Activated CD8-positive, alpha-beta memory T cell treated with anti-CD3 and anti-CD28 coated beads, Interleukin-2, amount 50 U/mL, for 1 hour (primary cell): ENCODE results near the gene GUK1.
"Not testable (repeated sequence)": the region's sequence is repeated elsewhere in the genome, so short reads cannot be mapped to it uniquely, and the experiment has no call there.

Experiments
- DNase-seq: peaks from one replicate; pipeline ENCODE4 v3.0.0-alpha.2; 2020; ENCODE audit errors: extremely low read depth

The GUK1 gene

DNA sequence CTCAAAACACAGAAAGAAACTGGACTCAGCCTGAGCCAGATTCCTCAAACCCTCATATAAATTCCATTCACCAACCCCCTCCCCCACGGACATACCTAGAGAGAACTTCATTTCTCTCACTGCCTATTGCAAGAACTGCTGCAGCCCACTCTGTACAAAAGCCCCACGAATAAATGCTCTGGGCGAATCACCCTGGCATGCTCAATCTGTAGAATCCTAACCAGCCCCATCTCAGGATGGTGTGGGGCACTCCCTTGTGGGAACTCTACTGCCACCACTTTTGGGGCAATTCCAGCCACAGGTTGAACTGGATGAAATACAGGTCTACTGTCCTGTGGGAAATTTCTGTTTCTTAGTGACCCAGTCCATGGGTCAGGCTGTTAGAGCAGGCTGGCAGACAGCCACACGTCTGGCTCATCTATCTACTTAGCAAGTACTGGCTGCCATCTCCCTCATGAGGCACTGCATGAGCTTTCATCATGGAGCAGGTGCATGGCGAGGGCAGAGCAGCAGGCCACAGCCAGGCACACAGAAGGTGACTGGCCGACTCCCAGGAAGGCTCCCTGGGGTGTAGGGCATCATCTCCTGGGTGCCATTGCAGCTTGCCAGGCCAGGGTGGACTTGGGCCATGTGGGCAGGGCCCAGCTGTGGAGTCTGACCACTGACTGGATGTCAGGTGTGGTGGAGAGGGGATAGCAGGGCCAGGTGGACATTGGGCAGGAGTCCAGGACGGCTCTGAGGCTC lies 35.4 kb upstream of the GUK1 start:
- no peak for DNase-seq

DNA sequence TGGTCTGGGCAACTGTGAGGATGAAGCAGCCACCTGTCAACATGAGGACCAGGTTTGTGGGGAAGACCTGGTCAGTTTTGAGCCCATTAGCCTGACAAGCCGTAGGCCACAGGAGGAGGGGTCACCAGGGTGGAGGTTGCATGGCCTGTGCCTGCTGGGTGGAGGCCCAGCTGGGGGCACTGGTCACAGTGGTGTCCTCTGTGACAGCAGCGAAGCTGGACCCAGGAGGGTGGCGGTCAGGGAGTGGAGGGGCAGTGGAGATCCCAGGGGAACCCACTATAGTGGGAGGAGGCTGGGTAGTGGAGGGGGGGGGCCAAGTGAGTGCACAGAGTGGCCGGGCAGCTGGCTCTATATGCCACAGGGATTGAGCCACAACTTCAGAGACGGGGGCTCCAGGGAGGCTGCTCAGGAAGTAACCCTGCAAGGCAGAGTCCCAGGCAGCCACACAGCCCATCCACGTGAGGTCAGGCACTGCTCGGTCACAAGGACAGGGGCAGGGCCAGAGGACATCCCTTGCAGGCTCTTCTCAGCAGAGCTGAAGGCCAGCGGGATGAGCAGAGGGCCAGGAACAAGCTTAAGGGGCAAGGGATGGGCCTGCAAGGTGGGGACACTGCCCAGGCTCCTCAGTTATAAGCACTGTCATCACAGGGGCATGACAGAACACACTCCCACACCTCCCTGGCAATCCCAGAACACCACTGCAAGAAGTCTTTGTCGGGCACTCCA lies 34.6 kb upstream of the GUK1 start:
- no peak for DNase-seq

DNA sequence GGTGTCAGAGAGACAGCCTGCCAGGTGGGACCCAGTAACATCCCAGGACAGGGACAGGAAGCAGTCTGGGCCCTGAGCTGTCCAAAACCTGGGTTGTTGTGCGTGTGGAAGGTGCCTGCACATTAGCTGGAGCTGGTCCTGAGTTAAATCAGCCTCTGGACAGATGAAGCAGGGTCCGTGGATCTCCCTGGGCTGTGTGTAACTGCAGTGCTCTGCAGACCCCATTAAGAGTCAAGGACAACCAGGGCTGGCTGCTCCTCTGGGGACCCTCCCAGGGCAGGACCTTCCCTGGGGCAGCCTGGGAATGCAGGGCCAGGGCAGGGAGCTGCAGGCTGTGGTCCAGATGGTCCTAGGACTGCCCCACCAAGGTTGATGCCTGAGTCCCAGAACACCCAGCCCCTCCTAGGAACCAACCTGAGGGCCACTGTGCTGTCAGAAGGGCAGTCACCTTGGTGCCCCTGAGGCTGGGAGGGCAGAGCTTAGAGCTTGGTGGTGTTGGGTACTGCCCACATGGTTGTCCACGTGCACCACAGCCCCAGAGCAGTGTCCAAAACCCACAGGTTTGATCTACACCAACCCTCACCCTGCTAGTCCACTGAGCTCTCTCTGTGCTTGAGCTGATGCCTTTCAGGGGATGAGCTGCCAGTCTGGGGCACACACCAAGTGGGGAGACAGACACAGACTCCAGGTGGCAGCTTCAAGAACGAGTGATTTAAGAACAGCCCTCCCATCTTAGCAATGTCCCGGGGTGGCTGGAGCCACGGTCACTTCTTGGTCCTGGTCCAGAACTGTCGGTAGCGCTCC lies 33.9 kb upstream of the GUK1 start:
- no peak for DNase-seq

DNA sequence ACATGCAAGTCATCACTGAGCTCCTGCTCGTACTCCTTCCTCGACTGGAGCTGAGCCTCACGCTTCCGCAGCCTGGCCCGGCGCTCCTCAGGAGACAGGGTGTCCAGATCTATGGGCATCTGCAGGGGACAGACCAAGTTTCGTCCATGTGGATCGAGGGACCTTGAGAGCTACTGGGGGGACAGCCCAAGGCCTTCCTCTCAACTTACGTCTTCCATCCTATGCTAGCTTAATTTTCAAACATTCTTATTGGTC lies 33.4 kb upstream of the GUK1 start:
- no peak for DNase-seq

DNA sequence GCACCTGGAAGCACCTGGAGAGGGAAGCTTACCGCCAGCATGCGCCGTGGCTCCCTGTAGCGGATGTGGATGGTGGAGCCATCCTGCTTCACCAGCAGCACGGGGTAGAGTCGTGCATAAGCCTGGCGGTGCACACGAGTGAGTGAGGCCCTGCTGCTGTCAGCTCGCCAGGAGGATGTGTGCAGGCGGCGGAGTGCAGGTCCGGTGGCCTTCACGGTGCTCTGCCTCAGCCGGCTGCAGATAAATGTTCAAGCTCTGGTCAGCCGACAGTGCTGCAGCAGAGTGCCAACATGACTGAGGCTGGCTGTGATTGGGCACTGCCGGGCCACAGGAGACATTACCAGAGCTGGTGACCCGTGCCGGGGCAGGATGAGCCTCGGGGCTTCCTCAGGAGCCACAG lies 32.4 kb upstream of the GUK1 start:
- DNase-seq: no peak

DNA sequence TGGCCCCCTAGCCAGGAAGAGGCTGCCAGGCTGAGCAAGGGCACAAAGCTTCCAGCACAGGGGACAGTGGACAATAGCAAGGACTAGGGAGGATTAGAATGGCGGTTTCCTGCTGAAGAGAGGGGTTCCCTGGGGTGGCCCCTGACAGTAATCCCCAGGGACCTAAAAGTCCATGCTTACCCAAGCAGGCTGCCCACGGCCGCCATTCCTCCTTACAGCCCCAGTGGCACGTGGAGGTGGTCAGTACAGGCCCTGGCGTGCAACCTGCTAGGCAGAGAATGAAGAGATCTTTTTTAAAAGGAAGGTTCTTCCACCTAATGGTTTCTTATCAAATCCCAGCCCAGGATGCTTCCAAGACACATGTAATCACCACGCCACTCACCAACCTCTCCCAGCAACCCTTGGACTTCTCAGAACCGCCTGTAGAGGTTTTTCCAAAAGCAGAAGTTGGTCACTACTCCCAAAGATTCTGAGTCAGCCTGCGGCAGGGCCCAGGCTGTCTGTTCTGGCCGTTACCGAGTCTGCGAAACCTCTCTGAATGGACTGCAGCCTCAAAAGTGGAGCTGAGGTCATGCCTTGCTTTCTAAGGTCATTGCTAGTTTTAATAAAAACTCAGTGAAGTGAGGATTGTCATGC lies 31.9 kb upstream of the GUK1 start:
- no peak for DNase-seq

DNA sequence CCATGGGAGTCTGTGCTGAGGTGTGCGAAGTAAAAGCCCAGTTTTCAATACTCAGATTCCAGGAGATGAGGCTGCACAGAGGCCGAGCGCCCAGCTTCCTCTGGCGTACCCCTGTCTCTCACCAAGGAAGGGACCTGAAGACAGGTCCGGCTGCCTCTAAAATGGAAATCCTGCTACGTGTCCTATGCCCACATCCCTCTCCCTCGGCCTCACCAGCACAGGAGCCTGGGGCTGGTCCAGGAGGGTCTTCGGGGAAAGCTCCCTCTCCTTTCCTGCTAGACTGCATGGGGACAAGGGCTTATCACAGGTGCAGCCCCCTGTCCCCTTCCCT lies 31.4 kb upstream of the GUK1 start:
- no peak for DNase-seq

DNA sequence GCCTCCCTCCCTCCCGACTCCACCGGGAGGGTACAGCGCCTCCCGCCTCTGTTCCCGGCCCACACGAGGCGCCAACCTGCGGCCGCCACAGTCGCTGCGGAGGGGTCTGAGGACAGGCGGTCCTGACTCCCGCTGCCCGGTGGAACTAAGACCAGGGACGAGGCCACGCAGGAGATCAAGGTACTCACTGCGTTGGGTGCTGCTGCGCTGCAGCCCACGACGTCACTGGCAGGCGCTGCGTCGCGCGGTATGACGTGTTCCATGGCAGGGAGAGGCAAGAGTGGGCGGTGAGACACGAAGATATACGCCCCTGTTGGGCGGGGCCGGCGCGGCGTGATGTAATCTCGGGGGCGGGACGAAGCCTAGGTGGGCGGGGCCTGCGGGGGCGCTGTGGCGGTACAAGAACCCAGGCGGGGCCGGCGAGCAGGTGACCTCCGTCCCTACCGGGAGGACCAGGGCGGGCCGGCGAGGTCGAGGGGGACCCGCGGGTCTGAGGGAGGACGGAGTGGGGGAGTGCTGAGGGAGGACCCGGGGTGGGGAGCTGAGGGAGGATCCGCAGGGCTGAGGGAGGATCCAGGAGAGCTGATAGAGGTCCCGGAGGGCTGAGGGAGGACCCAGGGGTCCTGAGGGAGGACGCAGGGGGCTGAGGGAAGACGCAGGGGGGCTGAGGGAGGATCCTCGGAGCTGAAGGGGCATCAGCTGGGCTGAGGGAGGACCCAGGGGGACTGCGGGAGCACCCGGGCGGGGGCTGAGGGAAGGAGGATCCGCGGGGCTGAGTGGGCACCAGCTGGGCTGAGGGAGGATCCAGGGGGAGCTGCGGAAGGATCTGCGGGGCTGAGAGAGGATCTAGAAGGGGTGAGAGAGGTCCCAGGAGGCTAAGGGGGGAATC lies 30.8 kb upstream of the GUK1 start, which contains the start of gene MRPL55:
MRPL55 (minus strand) TSS at position 227 of the 889 bp plus-strand sequence. CDS start 1,039 bp downstream, outside the sequence.
- peak; percentile 89 for DNase-seq

DNA sequence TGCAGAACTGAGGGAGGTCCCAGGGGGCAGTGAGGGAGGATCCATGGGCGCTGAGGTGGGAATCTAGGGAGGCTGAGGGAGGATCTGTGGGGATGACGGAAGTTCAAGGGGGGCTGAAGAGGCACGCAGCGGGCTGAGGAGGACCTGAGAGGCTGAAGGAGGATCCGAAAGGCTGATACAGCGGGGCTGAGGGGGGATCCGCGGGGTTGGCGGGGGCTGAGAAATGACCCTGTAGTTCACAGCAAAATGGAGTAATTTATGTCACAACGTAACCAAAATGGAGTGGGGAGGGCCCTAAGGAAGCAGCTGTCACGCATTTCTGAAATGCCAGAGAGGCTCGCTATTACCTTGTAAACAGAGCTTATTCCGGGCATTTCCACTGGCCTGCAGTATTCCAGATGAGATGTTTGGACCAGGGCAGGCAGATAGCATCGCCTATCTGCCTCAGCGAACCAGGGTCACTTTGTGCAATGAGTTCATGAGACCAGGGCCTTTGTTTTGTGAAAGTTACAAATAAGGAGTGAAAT lies 30.1 kb upstream of the GUK1 start:
- no peak for DNase-seq

DNA sequence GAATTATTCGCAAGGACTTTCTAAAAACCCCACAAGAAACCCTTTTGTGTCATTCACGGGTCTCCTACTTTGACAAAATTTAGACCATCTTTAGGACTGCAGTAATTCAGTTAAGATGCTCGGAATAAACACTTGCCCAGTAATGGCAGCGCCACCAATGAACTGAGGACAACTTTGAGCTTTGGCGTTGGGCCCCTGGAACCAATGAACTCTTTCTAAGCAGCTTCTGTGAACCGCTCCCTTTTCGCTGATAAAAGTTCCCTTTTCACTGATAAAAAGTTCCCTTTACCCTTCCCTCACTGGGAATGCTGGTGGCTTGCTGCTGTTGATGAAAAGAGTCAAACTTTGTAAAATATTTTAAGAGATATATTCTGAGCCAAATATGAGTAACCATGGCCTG lies 29.5 kb upstream of the GUK1 start:
- no peak for DNase-seq

DNA sequence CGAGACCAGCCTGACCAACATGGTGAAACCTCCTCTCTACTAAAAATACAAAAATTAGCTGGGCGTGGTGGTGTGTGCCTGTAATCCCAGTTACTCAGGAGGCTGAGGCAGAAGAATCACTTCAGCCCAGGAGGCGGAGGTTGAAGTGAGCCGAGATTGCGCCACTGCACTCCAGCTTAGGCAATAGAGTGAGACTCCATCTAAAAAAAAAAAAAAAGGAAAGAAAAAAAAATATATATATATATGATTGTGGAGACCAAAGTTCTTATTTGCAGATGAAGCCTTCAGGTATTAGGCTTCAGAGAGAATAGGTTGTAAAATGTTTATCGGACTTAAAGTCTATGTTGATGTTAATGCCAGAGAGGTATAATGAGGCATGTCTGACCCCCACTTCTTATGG lies 28.8 kb upstream of the GUK1 start:
- DNase-seq: not testable (repeated sequence)

DNA sequence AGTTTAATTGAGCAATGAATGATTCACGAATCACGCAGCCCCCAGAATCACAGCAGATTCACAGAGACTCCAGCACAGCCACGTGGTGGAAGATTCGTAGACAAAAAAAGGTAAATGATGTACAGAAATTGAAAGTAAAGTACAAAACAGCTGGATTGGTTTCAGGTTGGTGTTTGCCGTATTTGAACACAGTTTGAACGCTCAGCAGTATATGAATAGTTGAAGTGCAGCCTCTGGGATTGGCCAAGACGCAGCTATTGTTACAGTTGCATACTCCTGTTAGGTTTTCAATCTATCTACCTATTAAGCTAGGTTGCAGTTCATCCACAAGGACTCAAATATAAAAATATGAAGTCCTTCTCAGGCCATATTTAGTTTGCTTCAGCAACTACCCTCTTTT lies 27.9 kb upstream of the GUK1 start:
- DNase-seq: no peak

DNA sequence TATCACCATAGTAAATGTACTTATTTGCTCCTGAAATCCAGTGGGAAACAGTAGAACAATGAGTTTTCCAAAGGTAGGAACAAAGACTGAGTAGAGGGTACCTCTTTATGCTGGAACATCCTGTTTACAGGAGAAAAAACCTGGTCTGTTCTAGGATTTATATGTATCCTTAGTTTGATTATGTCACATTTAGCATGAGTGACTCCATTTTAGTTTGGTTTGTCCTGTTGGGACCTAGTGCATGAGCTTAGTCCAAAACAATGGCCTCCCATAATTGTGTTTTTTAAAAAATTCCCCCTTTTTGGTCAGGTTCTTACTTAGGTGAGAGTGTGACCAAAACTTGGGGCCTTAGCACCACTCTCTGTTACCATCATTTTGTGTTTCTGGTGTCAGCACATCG lies 27.5 kb upstream of the GUK1 start:
- no peak for DNase-seq

DNA sequence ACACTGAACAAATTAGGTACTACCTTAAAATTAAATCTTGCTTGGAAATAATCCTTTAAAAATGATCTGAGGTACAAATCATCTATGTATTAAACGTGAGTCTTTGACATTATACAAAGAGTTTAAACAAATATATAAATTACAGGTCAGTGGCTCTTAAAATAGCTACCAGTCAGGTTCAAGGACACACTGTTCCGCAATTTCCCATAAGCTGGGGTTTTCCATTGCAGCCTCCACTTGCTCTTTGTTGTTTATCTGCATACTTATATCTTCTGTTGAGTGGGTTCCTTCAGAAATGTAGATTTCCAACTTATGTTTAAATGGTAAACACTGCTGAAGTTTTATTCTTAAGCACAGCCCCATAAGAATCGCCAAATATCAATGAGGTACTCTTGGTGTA lies 25.3 kb upstream of the GUK1 start:
- no peak for DNase-seq

DNA sequence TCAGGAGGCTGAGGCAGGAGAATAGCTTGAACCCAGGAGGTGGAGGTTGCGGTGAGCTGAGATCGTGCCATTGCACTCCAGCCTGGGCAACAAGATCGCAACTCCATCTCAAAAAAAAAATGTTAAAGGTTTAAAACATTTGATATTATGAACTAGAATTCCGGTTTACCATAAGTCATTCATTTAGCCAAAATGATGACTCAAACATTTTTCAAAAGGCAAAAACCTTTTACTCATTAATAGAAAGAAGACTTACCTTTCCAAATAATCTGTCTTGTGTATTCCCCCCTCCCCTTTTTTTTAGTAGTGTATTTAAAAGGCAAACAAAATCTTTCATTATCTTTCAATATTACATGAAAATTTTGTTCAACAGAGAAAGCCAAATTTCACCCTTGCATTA lies 22.7 kb upstream of the GUK1 start:
- no peak for DNase-seq

DNA sequence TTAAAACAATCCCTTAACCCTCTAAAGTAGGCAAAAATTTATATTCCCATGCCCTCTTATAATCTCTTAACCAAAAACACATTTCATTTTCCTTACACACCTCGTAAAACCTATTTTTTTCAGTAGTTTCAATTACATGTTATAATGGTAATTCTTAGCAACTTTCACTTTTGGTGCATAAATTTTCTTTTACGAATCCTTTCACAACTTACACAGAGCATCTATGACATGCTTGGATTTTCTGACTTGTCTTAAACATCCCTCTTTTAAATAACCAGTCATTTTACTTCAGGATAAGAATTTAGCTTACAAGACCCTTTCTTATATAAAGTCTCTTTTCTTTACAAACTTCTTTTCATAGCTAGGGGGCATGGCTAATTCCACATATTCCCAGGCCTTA lies 22.0 kb upstream of the GUK1 start:
- DNase-seq: no peak

DNA sequence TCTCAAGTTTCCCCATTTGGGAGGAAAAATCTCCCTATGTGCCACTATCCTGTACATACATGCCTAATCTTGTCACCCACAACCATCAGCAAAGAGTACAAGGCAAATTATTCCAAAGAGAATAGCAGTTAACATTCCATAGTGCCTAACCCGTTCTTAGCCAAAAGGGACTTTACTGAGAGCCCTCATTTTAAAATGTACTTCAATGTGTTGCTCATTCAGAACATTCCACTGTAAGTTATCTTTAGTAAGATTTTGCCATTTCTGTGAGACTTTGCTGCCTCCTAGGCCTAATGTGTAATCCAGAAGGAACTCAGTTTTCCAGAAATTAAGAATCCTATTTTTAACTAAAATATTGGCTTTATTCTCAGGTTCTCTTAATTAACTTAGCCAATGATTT lies 19.7 kb upstream of the GUK1 start:
- DNase-seq: no peak

DNA sequence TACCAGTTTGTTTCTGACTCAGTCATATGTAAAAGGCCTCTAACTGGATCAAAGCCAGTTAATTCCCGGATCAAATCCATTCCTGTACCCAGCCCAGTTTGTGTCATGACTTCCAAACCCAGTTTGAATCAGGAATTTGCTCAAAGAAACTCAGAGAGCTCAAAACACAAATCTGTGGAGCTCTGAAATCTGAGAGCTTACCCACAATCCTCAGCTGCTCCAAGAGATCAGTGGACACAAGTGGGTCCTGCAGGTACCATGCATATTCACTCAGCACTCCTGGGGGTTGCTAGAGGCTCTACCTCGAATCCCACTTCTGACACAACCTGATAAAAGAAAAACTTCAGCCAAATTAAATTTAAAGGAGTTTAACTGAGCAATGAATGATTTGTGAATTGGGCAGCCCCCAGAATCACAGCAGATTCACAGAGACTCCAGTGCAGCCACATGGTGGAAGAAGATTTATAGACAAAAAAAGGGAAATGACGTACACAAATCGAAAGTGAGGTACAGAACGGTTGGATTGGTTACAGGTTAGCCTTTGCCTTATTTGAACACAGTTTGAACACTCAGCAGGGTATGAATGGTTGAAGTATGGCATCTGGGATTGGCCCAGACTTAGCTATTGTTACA lies 19.1 kb upstream of the GUK1 start:
- no peak for DNase-seq

DNA sequence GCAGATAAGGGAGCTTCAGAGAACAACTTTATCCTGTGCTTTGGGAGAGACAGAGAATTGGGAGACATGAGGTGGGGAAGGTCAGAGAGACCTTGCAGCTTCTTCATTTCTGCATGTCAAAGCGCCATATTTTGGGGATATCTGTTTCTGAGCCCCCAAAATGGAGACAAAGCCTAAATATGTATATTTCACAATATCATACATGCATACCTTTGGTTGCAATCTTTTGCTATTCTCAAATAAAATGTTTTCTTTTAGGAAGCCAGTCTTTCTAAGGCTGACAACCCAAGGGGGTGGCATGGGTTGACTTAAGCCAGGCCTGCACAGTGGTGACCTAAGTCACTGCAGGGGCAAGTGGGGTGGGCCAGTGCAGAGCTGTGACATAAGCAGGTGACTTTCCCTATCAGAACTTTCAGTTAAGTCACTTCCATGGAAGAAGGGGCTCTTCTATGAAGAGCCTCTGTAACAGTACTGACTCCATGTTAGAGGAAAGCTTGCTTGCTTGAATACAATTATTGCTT lies 17.1 kb upstream of the GUK1 start:
- DNase-seq: no peak

DNA sequence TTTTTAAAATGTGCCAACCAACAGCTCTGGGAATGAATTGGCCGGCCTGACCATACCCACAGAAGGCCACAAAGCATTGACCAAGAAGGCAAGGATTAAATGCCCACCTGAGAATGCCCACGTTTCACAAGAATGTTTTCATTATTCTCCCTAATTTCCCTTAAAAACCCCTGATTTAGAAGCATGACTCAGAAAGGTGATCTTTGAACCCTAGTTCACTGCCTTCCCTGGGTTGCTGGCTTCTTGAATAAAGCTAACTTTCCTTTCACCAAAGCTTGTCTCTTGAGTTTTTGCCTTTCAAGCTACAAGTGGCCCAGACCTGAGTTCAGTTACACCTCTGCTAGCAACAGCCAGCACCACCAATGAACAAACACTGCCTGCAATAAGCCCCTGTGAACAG lies 16.6 kb upstream of the GUK1 start:
- DNase-seq: no peak

DNA sequence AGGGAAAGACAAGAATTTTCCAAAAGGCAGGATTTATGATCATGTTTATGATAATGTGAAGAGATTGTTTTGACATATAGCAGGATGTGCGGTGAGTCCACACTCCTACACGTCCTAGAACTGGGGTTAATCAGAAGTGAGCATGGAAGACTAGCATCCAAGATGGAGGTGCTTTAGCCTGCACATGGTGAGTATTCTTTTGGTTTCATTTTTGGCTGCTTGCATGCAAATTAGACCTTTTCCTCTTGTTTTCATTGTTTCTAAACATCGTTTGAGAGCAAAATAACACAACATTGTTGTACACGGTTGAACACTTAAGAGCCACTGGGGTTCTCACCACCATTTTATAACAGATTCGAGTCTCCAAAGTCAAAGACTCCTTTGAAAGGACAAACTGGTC lies 14.9 kb upstream of the GUK1 start:
- DNase-seq: no peak
